OCI-LY7 (cell line): ENCODE results near the gene RXRA. TPM values are rescaled to one million over a fixed set of nuclear protein-coding genes. Genes with fewer than 3 reads are reported as not detected.

Experiments
- BruUV-seq: library from RNA; stranded (reverse); fragments of 400-500 nt; replicated peaks from 2 replicates; lab custom pipeline; 2021; lab: Mats Ljungman, UMichigan
- CTCF ChIA-PET: fragments of 300-600 bp; sonication (Branson Sonifier 250); formaldehyde crosslinking; loops from one replicate; lab custom pipeline; 2022; ENCODE audit warnings: antibody characterized with exemption; ENCODE audit not compliant: unreplicated experiment; lab: Charles Lee
- POLR2A ChIA-PET: fragments of 300-600 bp; sonication (Branson Sonifier 250); formaldehyde crosslinking; loops from one replicate; lab custom pipeline; 2022; ENCODE audit warnings: antibody characterized with exemption; lab: Charles Lee
- DNase-seq: peaks from one replicate; pipeline ENCODE4 v3.0.0-alpha.2; 2015; ENCODE audit warnings: low spot score
- H2AFZ ChIP-seq: fragments of 200-600 bp; sonication (generic), shearing (Covaris generic); 2 replicates; pipeline ENCODE4 v1.6.1; 2014; ENCODE audit warnings: mild to moderate bottlenecking, antibody characterized with exemption, low read length, moderate library complexity
- H3K27ac ChIP-seq: fragments of 200-600 bp; sonication (generic); 2 replicates; pipeline ENCODE4 v1.5.1; 2014; ENCODE audit warnings: mixed run types, low read depth, mild to moderate bottlenecking, moderate library complexity, low read length, inconsistent platforms; ENCODE audit not compliant: poor library complexity, severe bottlenecking
- H3K36me3 ChIP-seq: fragments of 200-600 bp; sonication (generic); 2 replicates; pipeline ENCODE4 v1.6.1; 2014; ENCODE audit warnings: mild to moderate bottlenecking, antibody characterized with exemption, low read length, moderate library complexity, mixed read lengths; ENCODE audit not compliant: insufficient read depth
- H3K4me1 ChIP-seq: fragments of 200-600 bp; sonication (generic); 2 replicates; pipeline ENCODE4 v1.5.1; 2014; ENCODE audit warnings: mild to moderate bottlenecking, low read length; ENCODE audit not compliant: insufficient read depth, poor library complexity, severe bottlenecking
- H3K4me2 ChIP-seq: fragments of 200-600 bp; sonication (generic); 2 replicates; pipeline ENCODE4 v1.6.1; 2014; ENCODE audit warnings: mild to moderate bottlenecking, low read length
- H3K4me3 ChIP-seq: fragments of 200-600 bp; sonication (generic); 2 replicates; pipeline ENCODE4 v1.5.1; 2014; ENCODE audit warnings: mild to moderate bottlenecking, low read depth, low read length; ENCODE audit not compliant: poor library complexity, severe bottlenecking
- H3K79me2 ChIP-seq: fragments of 200-600 bp; sonication (generic); 2 replicates; pipeline ENCODE4 v1.6.1; 2016; ENCODE audit warnings: low read depth, mild to moderate bottlenecking, low read length, moderate library complexity, mixed read lengths; ENCODE audit not compliant: insufficient read depth
- H3K9me2 ChIP-seq: fragments of 200-600 bp; sonication (generic); 2 replicates; pipeline ENCODE4 v1.6.1; 2016; ENCODE audit warnings: mild to moderate bottlenecking, low read length, mixed read lengths; ENCODE audit not compliant: insufficient read depth
- H3K9me3 ChIP-seq: fragments of 200-600 bp; sonication (generic); 2 replicates; pipeline ENCODE4 v1.6.1; 2014; ENCODE audit warnings: mild to moderate bottlenecking, mixed run types, low read length, mixed read lengths
- H4K20me1 ChIP-seq: fragments of 200-600 bp; sonication (generic); 2 replicates; pipeline ENCODE4 v1.6.1; 2014; ENCODE audit warnings: mild to moderate bottlenecking, antibody characterized with exemption, low read length, moderate library complexity, mixed read lengths; ENCODE audit not compliant: insufficient read depth
- EZH2phosphoT487 ChIP-seq: fragments of 200-600 bp; sonication (generic); IDR thresholded peaks from 2 replicates; pipeline ENCODE4 v1.6.1; 2018; ENCODE audit warnings: low read depth, borderline replicate concordance, mild to moderate bottlenecking, mixed run types, antibody characterized with exemption, low read length, moderate library complexity, mixed read lengths
- intact Hi-C: fragments of 100-400 bp; cut with micrococcal nuclease; formaldehyde crosslinking; loops from one replicate; pipeline ENCODE4 v1.10.0; 2022; ENCODE audit not compliant: unreplicated experiment
- total RNA-seq, 2 experiments: library from RNA; depleted of rRNA in 1 of 2; stranded (reverse); fragments of >200 nt in 1 of 2; shearing (Covaris generic) in 1 of 2; gene quantifications; 2 replicates each; pipeline ENCODE4 v1.2.3, GENCODE V29; 2014 to 2022
- TF ChIP-seq, protein P1 (sequence below): fragments of 200-600 bp; sonication (generic); conservative IDR thresholded peaks from 2 replicates; pipeline ENCODE4 v1.5.1; 2014; ENCODE audit warnings: mild to moderate bottlenecking, antibody characterized with exemption, low read length, moderate library complexity, mixed read lengths

Gene RXRA
- total RNA-seq, 2 experiments from 2014 or later: 0.25 to 0.40 TPM

DNA sequence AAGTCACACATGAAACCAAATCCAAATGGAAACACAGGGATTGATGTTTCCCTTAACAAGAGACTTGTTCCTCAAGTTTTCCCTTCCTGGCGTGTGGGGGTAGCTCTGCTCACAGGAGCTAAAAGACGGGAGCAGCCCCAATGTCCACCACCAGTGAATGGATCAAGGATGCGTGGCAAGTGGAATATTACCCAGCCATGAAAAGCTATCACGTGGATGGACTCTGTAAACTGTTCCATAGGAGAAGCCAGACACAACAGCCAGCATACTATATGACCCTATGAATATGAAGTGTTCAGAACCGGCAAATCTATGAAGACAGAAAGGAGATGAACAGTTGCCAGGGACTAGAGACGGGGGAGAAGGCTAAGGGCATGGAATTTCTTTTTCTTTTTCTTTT lies 28.3 kb upstream of the RXRA start:
- intact Hi-C loops: no loop called here
- H2AFZ ChIP-seq: no peak overlapping the region
- no peak overlapping the region for H3K27ac ChIP-seq
- DNase-seq: no peak
- H3K4me1 ChIP-seq: no peaks in the 10 kb centered on the region
- H3K9me2 ChIP-seq: no peaks in the 10 kb centered on the region
- H3K9me3 ChIP-seq: no peaks in the 10 kb centered on the region
- no peaks in the 10 kb centered on the region for H3K79me2 ChIP-seq
- H3K36me3 ChIP-seq: no peaks in the 10 kb centered on the region
- H3K4me2 ChIP-seq: no peak overlapping the region
- no peak for TF ChIP-seq EZH2phosphoT487
- TF ChIP-seq, protein P1, sequence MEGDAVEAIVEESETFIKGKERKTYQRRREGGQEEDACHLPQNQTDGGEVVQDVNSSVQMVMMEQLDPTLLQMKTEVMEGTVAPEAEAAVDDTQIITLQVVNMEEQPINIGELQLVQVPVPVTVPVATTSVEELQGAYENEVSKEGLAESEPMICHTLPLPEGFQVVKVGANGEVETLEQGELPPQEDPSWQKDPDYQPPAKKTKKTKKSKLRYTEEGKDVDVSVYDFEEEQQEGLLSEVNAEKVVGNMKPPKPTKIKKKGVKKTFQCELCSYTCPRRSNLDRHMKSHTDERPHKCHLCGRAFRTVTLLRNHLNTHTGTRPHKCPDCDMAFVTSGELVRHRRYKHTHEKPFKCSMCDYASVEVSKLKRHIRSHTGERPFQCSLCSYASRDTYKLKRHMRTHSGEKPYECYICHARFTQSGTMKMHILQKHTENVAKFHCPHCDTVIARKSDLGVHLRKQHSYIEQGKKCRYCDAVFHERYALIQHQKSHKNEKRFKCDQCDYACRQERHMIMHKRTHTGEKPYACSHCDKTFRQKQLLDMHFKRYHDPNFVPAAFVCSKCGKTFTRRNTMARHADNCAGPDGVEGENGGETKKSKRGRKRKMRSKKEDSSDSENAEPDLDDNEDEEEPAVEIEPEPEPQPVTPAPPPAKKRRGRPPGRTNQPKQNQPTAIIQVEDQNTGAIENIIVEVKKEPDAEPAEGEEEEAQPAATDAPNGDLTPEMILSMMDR: no peak
- no TSS peak for BruUV-seq
- ChIA-PET POLR2A (no interaction called here), CTCF (no interaction called here)
- no peak overlapping the region for H3K4me3 ChIP-seq
- no peaks in the 10 kb centered on the region for H4K20me1 ChIP-seq

DNA sequence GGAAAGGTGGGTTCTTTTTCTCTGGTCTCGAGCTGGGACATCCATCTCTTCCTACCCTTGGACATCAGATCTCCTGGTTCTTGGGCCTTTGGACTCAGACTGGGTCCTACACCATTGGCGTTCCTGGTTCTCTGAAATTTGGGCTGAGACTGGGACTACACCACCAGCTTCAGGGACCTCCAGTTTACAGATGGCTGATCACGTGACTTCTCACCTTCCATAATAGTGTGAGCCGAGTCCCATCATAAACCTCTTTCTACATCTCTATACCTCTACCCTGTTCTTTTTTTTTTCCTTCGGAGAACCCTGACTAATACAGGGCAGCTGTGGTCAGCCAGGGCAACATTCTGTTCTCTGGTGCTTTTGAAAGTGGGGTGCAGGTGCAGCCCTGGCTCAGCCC lies 27.2 kb upstream of the RXRA start:
- Histone ChIP-seq H3K27ac (no peak overlapping the region), H3K4me2 (no peak overlapping the region), H3K4me3 (no peak overlapping the region), H2AFZ (no peak overlapping the region), H3K36me3 (no peaks in the 10 kb centered on the region), H3K9me3 (no peaks in the 10 kb centered on the region), H4K20me1 (no peaks in the 10 kb centered on the region), H3K79me2 (no peaks in the 10 kb centered on the region), H3K9me2 (no peaks in the 10 kb centered on the region), H3K4me1 (no peaks in the 10 kb centered on the region)
- ChIA-PET POLR2A (interaction anchor here (0.7 kb wide), 1 partner anchor 31 kb away, joined by 3 read pairs; no protein-coding TSS in a partner anchor), CTCF (no interaction called here)
- no TSS peak for BruUV-seq
- no peak for DNase-seq
- intact Hi-C loops: no loop called here
- no peak for TF ChIP-seq EZH2phosphoT487
- TF ChIP-seq, protein P1: no peak

DNA sequence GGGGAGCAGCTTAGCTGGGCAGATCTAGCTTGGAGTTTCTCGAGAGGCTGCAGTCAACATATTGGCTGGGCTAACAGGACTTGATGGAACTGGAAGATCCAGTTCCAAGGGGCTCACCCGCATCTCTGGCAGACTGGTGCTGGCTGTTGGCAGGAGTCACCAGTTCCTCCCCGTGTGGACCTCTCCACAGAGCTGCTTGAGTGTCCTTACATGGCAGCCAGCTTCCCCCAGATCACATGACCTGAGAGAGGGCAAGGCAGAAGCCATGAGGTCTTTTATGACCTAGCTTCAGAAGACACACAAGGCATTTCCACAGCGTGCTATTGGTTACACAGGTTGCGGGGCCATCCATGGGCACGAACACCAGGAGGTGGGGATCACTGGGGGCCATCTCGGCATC lies 26.4 kb upstream of the RXRA start:
- intact Hi-C loops: no loop called here

More for the DNA sequence above, 26.4 kb upstream of the RXRA start:
- Histone ChIP-seq H3K79me2 (no peaks in the 10 kb centered on the region), H3K4me2 (no peak overlapping the region), H3K4me1 (no peaks in the 10 kb centered on the region), H2AFZ (no peak overlapping the region), H3K4me3 (no peak overlapping the region), H3K9me3 (no peaks in the 10 kb centered on the region), H3K36me3 (no peaks in the 10 kb centered on the region), H3K9me2 (no peaks in the 10 kb centered on the region), H3K27ac (no peak overlapping the region), H4K20me1 (no peaks in the 10 kb centered on the region)
- TF ChIP-seq EZH2phosphoT487: no peak
- TF ChIP-seq, protein P1: no peak
- ChIA-PET CTCF (no interaction called here), POLR2A (no interaction called here)
- no TSS peak for BruUV-seq
- DNase-seq: no peak
